Testis (tissue), 2 donors: ENCODE measurements around the gene COMMD7.

Experiments
- CTCF ChIP-seq, 3 experiments: fragments of 450-650 bp in 2 of 3; fragments of 200-600 bp in 1 of 3; sonication (generic) in 1 of 3; IDR thresholded peaks; one replicate each; pipeline ENCODE4 v1.5.1; 2016 to 2019; ENCODE audit warnings: antibody characterized with exemption in 3 of 3, mild to moderate bottlenecking in 2 of 3, moderate library complexity in 1 of 3
- POLR2A ChIP-seq: fragments of 450-650 bp; IDR thresholded peaks from one replicate; pipeline ENCODE4 v1.6.1; 2017; ENCODE audit warnings: antibody characterized with exemption, mild to moderate bottlenecking, moderate library complexity

GRCh38 chr20:32672982-32673851, 70.0 kb downstream of the COMMD7 start:
- no peak for TF ChIP-seq CTCF (IDR thresholded peaks at IDR 0.05)
- no peak for TF ChIP-seq POLR2A
